AG10803 (cell line): Measurements from ENCODE around the gene GAK.

Experiments
- DNase-seq: peaks from one replicate; pipeline ENCODE4 v3.0.0; 2010; ENCODE audit warnings: low read depth
- H3K4me3 ChIP-seq: 2 replicates; pipeline ENCODE4 v1.5.1; 2011; ENCODE audit warnings: mild to moderate bottlenecking, low read length, control low read depth
- TF ChIP-seq, protein P1 (sequence below): conservative IDR thresholded peaks from 2 replicates; pipeline ENCODE4 v1.5.1; 2011; ENCODE audit warnings: mild to moderate bottlenecking, low read length, control low read depth, inconsistent platforms

Gene GAK

DNA sequence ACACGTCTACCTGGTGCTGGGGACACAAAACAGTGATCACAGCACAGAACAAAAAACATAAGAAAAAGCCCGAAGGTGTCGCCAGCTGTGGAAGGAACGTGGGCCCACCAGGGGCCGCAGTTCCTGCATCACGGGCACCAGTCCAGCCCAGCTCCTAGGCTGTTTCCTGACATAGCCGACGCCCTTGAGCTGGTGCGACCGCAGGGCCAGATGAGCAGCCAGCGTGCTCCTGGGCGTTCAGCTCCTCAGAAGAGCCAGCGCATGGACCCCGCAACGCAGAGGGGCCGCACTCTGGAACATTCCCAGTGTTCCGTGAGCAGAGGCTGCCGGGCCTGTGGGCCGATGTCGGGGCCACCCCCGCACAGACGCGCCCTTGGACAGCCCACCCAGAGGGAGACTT is 44.1 kb downstream of the GAK start:
- H3K4me3 ChIP-seq, result no peak overlapping the region
- DNase-seq, result no peak
- TF ChIP-seq, protein P1, sequence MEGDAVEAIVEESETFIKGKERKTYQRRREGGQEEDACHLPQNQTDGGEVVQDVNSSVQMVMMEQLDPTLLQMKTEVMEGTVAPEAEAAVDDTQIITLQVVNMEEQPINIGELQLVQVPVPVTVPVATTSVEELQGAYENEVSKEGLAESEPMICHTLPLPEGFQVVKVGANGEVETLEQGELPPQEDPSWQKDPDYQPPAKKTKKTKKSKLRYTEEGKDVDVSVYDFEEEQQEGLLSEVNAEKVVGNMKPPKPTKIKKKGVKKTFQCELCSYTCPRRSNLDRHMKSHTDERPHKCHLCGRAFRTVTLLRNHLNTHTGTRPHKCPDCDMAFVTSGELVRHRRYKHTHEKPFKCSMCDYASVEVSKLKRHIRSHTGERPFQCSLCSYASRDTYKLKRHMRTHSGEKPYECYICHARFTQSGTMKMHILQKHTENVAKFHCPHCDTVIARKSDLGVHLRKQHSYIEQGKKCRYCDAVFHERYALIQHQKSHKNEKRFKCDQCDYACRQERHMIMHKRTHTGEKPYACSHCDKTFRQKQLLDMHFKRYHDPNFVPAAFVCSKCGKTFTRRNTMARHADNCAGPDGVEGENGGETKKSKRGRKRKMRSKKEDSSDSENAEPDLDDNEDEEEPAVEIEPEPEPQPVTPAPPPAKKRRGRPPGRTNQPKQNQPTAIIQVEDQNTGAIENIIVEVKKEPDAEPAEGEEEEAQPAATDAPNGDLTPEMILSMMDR, result no peak

DNA sequence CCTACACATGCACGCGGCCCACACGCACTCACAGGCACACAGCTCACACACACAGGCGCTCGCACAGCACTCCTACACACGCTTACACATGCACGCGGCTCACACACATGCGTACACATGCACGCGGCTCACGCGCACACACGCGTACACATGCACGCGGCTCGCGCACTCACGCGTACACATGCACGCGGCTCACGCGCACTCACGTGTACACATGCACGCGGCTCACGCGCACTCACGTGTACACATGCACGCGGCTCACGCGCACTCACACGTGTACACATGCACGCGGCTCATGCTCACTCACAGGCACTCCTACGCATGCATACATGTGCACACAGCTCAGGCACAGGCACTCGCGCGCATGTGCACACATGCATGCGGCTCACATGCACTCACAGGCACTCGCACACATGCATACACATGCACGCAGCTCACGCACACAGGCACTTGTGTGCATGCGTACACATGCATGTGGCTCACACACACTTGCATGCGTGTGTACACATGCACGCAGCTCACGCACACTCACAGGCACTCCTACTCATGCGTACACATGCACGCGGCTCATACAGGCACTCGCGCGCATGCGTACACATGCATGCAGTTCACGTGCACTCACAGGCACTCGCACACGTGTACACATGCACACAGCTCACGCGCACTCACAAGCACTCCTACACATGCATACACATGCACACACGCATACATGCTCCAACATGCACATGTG is 44.9 kb downstream of the GAK start:
- TF ChIP-seq, protein P1, result no peak
- no peak for DNase-seq
- no peak overlapping the region for H3K4me3 ChIP-seq

DNA sequence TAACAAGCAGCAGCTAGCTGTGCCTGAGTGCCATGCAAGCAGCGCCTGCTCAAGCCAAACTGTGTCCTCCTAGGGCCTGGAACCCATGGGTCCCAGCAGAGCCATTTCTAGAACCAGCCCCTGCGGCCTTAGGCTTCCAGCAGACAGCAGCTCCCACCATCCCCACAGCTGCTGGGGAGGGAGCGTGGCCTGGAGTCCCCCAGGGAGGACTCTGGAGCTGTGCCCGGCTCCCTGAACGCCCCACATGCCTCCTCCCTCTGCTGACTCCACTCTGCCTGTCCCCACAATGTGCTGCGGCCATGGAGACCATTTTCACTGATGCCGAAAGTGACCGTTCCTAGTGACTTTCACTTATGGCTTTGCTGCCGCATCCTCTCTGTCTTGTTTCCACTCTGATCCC is 45.9 kb downstream of the GAK start:
- TF ChIP-seq, protein P1, result no peak

DNA sequence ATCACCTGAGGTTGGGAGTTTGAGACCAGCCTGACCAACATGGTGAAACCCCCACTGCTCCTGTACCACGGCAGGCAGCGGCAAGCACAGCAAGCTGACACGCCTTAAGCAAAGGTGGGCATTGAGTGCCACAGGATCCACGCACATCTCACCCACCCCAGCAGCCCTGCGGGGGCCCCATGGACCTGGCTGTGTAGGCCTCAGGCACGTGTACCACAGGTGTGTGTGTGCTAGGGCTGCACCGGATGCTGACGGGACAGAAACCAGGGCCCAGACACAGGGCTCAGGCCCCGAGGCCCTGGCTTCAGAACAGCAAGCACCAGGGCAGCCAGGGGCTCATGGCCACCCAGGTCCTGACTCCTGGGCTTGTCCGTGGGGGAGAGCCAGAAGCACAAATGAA is 46.8 kb downstream of the GAK start:
- TF ChIP-seq, protein P1, result no peak
- DNase-seq, result no peak
- no peak overlapping the region for H3K4me3 ChIP-seq

More for the DNA sequence above, 45.9 kb downstream of the GAK start:
- DNase-seq, result no peak
- H3K4me3 ChIP-seq, result no peak overlapping the region

DNA sequence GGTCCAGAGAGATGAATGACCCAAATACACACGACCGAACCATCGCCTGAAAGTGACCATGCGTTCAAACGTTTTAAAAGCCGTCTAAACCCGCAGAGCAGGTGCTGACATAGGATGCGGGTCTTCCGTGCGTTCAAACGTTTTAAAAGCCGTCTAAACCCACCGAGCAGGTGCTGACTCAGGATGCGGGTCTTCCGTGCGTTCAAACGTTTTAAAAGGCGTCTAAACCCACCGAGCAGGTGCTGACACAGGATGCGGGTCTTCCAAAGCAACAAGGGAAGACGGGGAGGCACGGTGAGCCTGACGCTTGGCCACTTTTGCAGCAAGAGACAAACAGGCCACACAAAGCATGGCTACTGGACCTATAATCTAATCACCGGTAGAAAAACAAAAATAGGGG is 47.2 kb downstream of the GAK start:
- TF ChIP-seq, protein P1, result no peak
- no peak overlapping the region for H3K4me3 ChIP-seq
- DNase-seq, result no peak

DNA sequence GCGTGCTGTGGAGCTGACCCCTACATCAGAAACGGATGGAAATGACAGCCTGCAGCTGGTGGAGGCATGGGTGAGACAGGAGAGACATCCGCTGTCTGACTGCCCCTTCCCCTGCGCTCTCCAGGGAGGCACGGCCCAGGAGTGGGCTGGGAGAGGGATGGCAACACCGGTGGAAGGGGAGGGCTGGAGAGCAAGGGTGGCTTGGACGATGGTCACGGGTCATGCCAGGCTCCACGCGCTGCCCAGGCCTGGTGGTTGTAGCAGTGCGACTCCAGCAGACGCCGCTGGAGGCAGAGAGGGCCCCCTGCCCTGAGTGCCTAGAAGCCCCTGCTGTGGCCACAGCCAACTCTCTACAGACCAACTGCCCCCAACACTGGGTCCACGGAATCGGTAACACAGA is 47.9 kb downstream of the GAK start:
- no peak overlapping the region for H3K4me3 ChIP-seq
- DNase-seq, result no peak
- TF ChIP-seq, protein P1, result no peak

DNA sequence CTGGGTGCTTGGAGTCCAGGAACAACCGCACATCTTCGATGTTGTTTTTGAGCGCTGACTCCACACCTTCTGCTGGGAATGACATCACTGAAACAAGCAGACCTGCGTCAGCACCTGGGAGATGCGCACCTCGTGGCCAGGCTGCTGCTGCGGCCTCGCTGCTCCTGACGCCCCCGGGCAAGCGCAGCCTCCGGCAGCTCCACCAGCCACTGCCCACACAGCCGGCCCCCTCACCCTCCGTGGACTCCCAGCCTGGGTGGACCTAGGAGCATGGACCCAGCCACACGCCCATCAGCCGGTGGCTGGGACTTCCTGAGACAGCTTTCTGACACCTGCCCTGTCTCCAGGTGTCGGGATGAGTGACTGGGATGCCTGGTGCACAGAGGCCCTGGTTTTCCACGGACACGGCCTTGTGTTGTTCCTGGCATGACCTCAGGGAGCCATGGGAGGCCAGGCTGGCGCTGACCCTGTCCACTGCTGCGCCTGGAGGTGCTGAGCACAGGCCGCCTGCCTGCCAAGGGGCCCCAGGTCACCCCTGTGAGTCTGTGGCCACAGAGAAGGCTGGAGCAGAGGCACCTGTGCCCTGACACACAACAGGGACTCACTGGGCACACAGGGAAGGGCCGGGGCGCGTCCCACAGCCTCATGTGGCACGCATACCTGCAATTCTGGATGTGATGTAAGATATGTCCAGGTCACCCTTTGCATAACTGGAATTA is 48.6 kb downstream of the GAK start:
- H3K4me3 ChIP-seq, result no peak overlapping the region
- TF ChIP-seq, protein P1, result no peak
- DNase-seq, result no peak
